GM23338 (cell line): ENCODE measurements around the gene GALM. TPM values are rescaled to one million over a fixed set of nuclear protein-coding genes. Genes with fewer than 3 reads are reported as not detected.

ENCODE experiments used
- ATAC-seq: fragments of 200-7000 bp; cut with Tn5 transposase; 3 replicates; pipeline ENCODE4 v1.9.1; 2020
- DNase-seq: peaks from one replicate; pipeline ENCODE4 v3.0.0-alpha.2; 2015; ENCODE audit warnings: low spot score
- H2AFZ ChIP-seq: fragments of 200-600 bp; sonication (generic); 2 replicates; pipeline ENCODE4 v1.8.0; 2016; ENCODE audit warnings: antibody characterized with exemption, mild to moderate bottlenecking, moderate library complexity
- H3F3A ChIP-seq: fragments of 200-600 bp; sonication (generic); replicated peaks from 2 replicates; pipeline ENCODE4 v1.8.0; 2017; ENCODE audit warnings: antibody characterized with exemption, mixed run types, low read depth
- H3K27ac ChIP-seq: fragments of 200-600 bp; sonication (generic); 2 replicates; pipeline ENCODE4 v1.6.1; 2016; ENCODE audit warnings: low read depth
- H3K27me3 ChIP-seq: fragments of 200-600 bp; sonication (generic); 2 replicates; pipeline ENCODE4 v1.8.0; 2016; ENCODE audit warnings: mild to moderate bottlenecking, mixed run types, moderate library complexity; ENCODE audit not compliant: insufficient read depth
- H3K36me3 ChIP-seq: fragments of 200-600 bp; sonication (generic); 2 replicates; pipeline ENCODE4 v1.8.0; 2016; ENCODE audit warnings: mild to moderate bottlenecking; ENCODE audit not compliant: insufficient read depth
- H3K4me1 ChIP-seq: fragments of 200-600 bp; sonication (generic); 2 replicates; pipeline ENCODE4 v1.8.0; 2016; ENCODE audit warnings: mild to moderate bottlenecking, moderate library complexity; ENCODE audit not compliant: insufficient read depth
- H3K4me2 ChIP-seq: fragments of 200-600 bp; sonication (generic); 2 replicates; pipeline ENCODE4 v1.7.1; 2017; ENCODE audit warnings: mixed run types
- H3K4me3 ChIP-seq: fragments of 200-600 bp; sonication (generic); 2 replicates; pipeline ENCODE4 v1.6.1; 2016; ENCODE audit warnings: mixed run types
- H3K79me2 ChIP-seq: fragments of 200-600 bp; sonication (generic); replicated peaks from 2 replicates; pipeline ENCODE4 v1.8.0; 2017; ENCODE audit warnings: mild to moderate bottlenecking; ENCODE audit not compliant: insufficient read depth
- H3K9me2 ChIP-seq: fragments of 200-600 bp; sonication (generic); 2 replicates; pipeline ENCODE4 v1.8.0; 2017; ENCODE audit not compliant: insufficient read depth
- H4K20me1 ChIP-seq: fragments of 200-600 bp; sonication (generic); replicated peaks from 2 replicates; pipeline ENCODE4 v1.8.0; 2017; ENCODE audit warnings: mild to moderate bottlenecking; ENCODE audit not compliant: insufficient read depth
- H3K27ac Mint-ChIP-seq: 2 replicates; pipeline ENCODE4 v1.8.0; 2020; ENCODE audit warnings: inconsistent platforms, mild to moderate bottlenecking, moderate library complexity, mixed read lengths
- H3K27me3 Mint-ChIP-seq: 3 replicates; pipeline ENCODE4 v1.8.0; 2022; ENCODE audit warnings: low read depth, mild to moderate bottlenecking, moderate library complexity, mixed read lengths, inconsistent platforms; ENCODE audit not compliant: insufficient read depth, poor library complexity
- H3K36me3 Mint-ChIP-seq: 3 replicates; pipeline ENCODE4 v1.8.0; 2021; ENCODE audit warnings: low read depth, mild to moderate bottlenecking, inconsistent platforms, moderate library complexity, mixed read lengths
- H3K4me1 Mint-ChIP-seq: 3 replicates; pipeline ENCODE4 v1.8.0; 2020; ENCODE audit warnings: mild to moderate bottlenecking, inconsistent platforms, mixed read lengths
- H3K4me3 Mint-ChIP-seq: 3 replicates; pipeline ENCODE4 v1.8.0; 2021; ENCODE audit warnings: moderate library complexity, mild to moderate bottlenecking, inconsistent platforms, mixed read lengths
- H3K9me3 Mint-ChIP-seq: 3 replicates; pipeline ENCODE4 v1.8.0; 2020; ENCODE audit warnings: moderate library complexity, mild to moderate bottlenecking, inconsistent platforms, mixed read lengths
- CREB1 ChIP-seq: fragments of 250-450 bp; sonication (Bioruptor Pico); IDR thresholded peaks from 2 replicates; pipeline ENCODE4 v1.5.0; 2020; ENCODE audit warnings: low read depth, mild to moderate bottlenecking, moderate library complexity
- EZH2 ChIP-seq: fragments of 200-600 bp; sonication (generic); IDR thresholded peaks from one replicate; pipeline ENCODE4 v1.8.0; 2017; ENCODE audit warnings: antibody characterized with exemption, mild to moderate bottlenecking, low read depth; ENCODE audit not compliant: unreplicated experiment
- EZH2phosphoT487 ChIP-seq: fragments of 200-600 bp; sonication (generic); IDR thresholded peaks from one replicate; pipeline ENCODE4 v1.8.1; 2018; ENCODE audit warnings: antibody characterized with exemption; ENCODE audit not compliant: unreplicated experiment
- JUNB ChIP-seq: IDR thresholded peaks from one replicate; pipeline ENCODE4 v1.6.1; 2016; ENCODE audit warnings: antibody characterized with exemption; ENCODE audit not compliant: unreplicated experiment
- NANOG ChIP-seq: IDR thresholded peaks from 2 replicates; pipeline ENCODE4 v1.6.1; 2016; ENCODE audit warnings: antibody characterized with exemption, borderline replicate concordance
- POLR2AphosphoS5 ChIP-seq: IDR thresholded peaks from 2 replicates; pipeline ENCODE4 v1.6.1; 2016; ENCODE audit warnings: antibody characterized with exemption, low read depth
- STAT1 ChIP-seq: IDR thresholded peaks from one replicate; pipeline ENCODE4 v1.6.1; 2016; ENCODE audit warnings: antibody characterized with exemption; ENCODE audit not compliant: unreplicated experiment
- ZNF114 ChIP-seq: fragments of 250-450 bp; sonication (Bioruptor Pico); IDR thresholded peaks from 2 replicates; pipeline ENCODE4 v1.5.0; 2020; ENCODE audit warnings: mild to moderate bottlenecking, moderate library complexity
- ZNF331 ChIP-seq: fragments of 250-450 bp; sonication (Bioruptor Pico); IDR thresholded peaks from 2 replicates; pipeline ENCODE4 v1.5.0; 2020; ENCODE audit warnings: low read depth, mild to moderate bottlenecking, moderate library complexity
- polyA plus RNA-seq: library from polyadenylated mRNA; unstranded; fragments of >200 nt; fragmentation: Nextera tagmentation; extraction: Ambion mirVana; gene quantifications from 2 replicates; pipeline ENCODE4 v1.2.1, GENCODE V29; 2016
- total RNA-seq: library from RNA; depleted of rRNA; stranded (reverse); fragments of >200 nt; shearing (Covaris generic); gene quantifications from 2 replicates; pipeline ENCODE4 v1.2.3, GENCODE V29; 2014
- TF ChIP-seq, protein P1 (sequence below): fragments of 250-450 bp; sonication (Bioruptor Pico); IDR thresholded peaks from 2 replicates; pipeline ENCODE4 v1.5.0; 2020; ENCODE audit warnings: mild to moderate bottlenecking, moderate library complexity
- TF ChIP-seq, protein P2 (sequence below), 2 experiments: fragments of 200-600 bp in 1 of 2; sonication (generic) in 1 of 2; conservative IDR thresholded peaks; 2 replicates each; pipeline versions ENCODE4 v1.5.1 to v1.6.1; 2016 to 2017; ENCODE audit warnings: antibody characterized with exemption in 2 of 2, low read depth in 2 of 2, mild to moderate bottlenecking in 2 of 2, moderate library complexity in 1 of 2
- TF ChIP-seq, protein P3 (sequence below): IDR thresholded peaks from 2 replicates; pipeline ENCODE4 v1.6.1; 2016; ENCODE audit warnings: antibody characterized with exemption
- TF ChIP-seq, protein P4 (sequence below): IDR thresholded peaks from one replicate; pipeline ENCODE4 v1.6.1; 2018; ENCODE audit warnings: antibody characterized with exemption; ENCODE audit not compliant: unreplicated experiment

The GALM gene
- total and polyA plus RNA-seq, 2 experiments from 2014 or later: 9.3 to 21.6 TPM

DNA sequence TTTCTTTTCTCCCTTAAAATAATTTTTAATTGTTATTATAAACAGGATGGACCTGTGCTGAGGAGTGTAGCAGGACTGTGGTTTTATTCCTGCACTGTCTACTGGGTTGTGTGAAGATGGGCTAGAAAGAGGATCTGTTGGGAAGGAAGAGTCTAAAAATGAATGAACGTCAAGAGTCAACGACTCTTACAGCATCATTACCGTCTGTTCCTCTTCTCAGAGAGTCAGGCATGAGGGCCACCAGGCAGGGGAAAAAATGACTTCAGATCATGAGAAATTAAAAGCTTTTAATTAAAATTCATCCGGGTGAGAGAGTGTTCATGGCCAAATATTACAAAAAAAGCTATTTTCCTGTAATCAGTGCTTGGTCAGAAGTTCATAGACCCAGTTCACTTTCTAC lies 52.7 kb downstream of the GALM start:
- H3K36me3 Mint-ChIP-seq: no peaks in the 10 kb centered on the region
- H3K4me2 ChIP-seq: no peak overlapping the region
- H4K20me1 ChIP-seq: no peaks in the 10 kb centered on the region
- H3K36me3 ChIP-seq: no peaks in the 10 kb centered on the region
- no peak for DNase-seq
- no peaks in the 10 kb centered on the region for H3K79me2 ChIP-seq
- no peak overlapping the region for H2AFZ ChIP-seq
- TF ChIP-seq POLR2AphosphoS5 (no peak), ZNF331 (CRISPR knock-in tag) (no peak), JUNB (no peak), NANOG (no peak), EZH2 (no peak), CREB1 (CRISPR knock-in tag) (no peak), ZNF114 (CRISPR knock-in tag) (no peak), EZH2phosphoT487 (no peak), STAT1 (no peak)
- TF ChIP-seq, protein P1, sequence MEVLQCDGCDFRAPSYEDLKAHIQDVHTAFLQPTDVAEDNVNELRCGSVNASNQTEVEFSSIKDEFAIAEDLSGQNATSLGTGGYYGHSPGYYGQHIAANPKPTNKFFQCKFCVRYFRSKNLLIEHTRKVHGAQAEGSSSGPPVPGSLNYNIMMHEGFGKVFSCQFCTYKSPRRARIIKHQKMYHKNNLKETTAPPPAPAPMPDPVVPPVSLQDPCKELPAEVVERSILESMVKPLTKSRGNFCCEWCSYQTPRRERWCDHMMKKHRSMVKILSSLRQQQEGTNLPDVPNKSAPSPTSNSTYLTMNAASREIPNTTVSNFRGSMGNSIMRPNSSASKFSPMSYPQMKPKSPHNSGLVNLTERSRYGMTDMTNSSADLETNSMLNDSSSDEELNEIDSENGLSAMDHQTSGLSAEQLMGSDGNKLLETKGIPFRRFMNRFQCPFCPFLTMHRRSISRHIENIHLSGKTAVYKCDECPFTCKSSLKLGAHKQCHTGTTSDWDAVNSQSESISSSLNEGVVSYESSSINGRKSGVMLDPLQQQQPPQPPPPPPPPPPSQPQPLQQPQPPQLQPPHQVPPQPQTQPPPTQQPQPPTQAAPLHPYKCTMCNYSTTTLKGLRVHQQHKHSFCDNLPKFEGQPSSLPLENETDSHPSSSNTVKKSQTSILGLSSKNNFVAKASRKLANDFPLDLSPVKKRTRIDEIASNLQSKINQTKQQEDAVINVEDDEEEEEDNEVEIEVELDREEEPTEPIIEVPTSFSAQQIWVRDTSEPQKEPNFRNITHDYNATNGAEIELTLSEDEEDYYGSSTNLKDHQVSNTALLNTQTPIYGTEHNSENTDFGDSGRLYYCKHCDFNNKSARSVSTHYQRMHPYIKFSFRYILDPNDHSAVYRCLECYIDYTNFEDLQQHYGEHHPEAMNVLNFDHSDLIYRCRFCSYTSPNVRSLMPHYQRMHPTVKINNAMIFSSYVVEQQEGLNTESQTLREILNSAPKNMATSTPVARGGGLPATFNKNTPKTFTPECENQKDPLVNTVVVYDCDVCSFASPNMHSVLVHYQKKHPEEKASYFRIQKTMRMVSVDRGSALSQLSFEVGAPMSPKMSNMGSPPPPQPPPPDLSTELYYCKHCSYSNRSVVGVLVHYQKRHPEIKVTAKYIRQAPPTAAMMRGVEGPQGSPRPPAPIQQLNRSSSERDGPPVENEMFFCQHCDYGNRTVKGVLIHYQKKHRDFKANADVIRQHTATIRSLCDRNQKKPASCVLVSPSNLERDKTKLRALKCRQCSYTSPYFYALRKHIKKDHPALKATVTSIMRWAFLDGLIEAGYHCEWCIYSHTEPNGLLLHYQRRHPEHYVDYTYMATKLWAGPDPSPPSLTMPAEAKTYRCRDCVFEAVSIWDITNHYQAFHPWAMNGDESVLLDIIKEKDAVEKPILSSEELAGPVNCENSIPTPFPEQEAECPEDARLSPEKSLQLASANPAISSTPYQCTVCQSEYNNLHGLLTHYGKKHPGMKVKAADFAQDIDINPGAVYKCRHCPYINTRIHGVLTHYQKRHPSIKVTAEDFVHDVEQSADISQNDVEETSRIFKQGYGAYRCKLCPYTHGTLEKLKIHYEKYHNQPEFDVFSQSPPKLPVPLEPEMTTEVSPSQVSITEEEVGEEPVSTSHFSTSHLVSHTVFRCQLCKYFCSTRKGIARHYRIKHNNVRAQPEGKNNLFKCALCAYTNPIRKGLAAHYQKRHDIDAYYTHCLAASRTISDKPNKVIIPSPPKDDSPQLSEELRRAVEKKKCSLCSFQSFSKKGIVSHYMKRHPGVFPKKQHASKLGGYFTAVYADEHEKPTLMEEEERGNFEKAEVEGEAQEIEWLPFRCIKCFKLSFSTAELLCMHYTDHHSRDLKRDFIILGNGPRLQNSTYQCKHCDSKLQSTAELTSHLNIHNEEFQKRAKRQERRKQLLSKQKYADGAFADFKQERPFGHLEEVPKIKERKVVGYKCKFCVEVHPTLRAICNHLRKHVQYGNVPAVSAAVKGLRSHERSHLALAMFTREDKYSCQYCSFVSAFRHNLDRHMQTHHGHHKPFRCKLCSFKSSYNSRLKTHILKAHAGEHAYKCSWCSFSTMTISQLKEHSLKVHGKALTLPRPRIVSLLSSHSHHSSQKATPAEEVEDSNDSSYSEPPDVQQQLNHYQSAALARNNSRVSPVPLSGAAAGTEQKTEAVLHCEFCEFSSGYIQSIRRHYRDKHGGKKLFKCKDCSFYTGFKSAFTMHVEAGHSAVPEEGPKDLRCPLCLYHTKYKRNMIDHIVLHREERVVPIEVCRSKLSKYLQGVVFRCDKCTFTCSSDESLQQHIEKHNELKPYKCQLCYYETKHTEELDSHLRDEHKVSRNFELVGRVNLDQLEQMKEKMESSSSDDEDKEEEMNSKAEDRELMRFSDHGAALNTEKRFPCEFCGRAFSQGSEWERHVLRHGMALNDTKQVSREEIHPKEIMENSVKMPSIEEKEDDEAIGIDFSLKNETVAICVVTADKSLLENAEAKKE: no peak
- TF ChIP-seq, protein P2, sequence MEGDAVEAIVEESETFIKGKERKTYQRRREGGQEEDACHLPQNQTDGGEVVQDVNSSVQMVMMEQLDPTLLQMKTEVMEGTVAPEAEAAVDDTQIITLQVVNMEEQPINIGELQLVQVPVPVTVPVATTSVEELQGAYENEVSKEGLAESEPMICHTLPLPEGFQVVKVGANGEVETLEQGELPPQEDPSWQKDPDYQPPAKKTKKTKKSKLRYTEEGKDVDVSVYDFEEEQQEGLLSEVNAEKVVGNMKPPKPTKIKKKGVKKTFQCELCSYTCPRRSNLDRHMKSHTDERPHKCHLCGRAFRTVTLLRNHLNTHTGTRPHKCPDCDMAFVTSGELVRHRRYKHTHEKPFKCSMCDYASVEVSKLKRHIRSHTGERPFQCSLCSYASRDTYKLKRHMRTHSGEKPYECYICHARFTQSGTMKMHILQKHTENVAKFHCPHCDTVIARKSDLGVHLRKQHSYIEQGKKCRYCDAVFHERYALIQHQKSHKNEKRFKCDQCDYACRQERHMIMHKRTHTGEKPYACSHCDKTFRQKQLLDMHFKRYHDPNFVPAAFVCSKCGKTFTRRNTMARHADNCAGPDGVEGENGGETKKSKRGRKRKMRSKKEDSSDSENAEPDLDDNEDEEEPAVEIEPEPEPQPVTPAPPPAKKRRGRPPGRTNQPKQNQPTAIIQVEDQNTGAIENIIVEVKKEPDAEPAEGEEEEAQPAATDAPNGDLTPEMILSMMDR (conservative IDR thresholded peaks at IDR 0.05; ENCODE audit: low read depth in 2 of 2): no peak
- TF ChIP-seq, protein P3, sequence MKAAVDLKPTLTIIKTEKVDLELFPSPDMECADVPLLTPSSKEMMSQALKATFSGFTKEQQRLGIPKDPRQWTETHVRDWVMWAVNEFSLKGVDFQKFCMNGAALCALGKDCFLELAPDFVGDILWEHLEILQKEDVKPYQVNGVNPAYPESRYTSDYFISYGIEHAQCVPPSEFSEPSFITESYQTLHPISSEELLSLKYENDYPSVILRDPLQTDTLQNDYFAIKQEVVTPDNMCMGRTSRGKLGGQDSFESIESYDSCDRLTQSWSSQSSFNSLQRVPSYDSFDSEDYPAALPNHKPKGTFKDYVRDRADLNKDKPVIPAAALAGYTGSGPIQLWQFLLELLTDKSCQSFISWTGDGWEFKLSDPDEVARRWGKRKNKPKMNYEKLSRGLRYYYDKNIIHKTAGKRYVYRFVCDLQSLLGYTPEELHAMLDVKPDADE: no peak
- TF ChIP-seq, protein P4, sequence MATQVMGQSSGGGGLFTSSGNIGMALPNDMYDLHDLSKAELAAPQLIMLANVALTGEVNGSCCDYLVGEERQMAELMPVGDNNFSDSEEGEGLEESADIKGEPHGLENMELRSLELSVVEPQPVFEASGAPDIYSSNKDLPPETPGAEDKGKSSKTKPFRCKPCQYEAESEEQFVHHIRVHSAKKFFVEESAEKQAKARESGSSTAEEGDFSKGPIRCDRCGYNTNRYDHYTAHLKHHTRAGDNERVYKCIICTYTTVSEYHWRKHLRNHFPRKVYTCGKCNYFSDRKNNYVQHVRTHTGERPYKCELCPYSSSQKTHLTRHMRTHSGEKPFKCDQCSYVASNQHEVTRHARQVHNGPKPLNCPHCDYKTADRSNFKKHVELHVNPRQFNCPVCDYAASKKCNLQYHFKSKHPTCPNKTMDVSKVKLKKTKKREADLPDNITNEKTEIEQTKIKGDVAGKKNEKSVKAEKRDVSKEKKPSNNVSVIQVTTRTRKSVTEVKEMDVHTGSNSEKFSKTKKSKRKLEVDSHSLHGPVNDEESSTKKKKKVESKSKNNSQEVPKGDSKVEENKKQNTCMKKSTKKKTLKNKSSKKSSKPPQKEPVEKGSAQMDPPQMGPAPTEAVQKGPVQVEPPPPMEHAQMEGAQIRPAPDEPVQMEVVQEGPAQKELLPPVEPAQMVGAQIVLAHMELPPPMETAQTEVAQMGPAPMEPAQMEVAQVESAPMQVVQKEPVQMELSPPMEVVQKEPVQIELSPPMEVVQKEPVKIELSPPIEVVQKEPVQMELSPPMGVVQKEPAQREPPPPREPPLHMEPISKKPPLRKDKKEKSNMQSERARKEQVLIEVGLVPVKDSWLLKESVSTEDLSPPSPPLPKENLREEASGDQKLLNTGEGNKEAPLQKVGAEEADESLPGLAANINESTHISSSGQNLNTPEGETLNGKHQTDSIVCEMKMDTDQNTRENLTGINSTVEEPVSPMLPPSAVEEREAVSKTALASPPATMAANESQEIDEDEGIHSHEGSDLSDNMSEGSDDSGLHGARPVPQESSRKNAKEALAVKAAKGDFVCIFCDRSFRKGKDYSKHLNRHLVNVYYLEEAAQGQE: no peak
- H3K4me3 Mint-ChIP-seq: no peak overlapping the region
- H3K9me3 Mint-ChIP-seq: no peaks in the 10 kb centered on the region
- H3K27me3 ChIP-seq: no peaks in the 10 kb centered on the region
- no peak overlapping the region for H3K27ac ChIP-seq
- no peaks in the 10 kb centered on the region for H3K4me1 ChIP-seq
- no peak for ATAC-seq
- H3F3A ChIP-seq: no peaks in the 10 kb centered on the region
- peaks cover 1% of the 10 kb centered on the region for H3K27me3 Mint-ChIP-seq
- H3K27ac Mint-ChIP-seq: no peak overlapping the region
- no peaks in the 10 kb centered on the region; the same call in 2 of the 3 replicates for H3K4me1 Mint-ChIP-seq
- H3K4me3 ChIP-seq: no peak overlapping the region
- no peaks in the 10 kb centered on the region for H3K9me2 ChIP-seq
